MM.1S (cell line): ENCODE measurements around the gene PRKAR1B.

ENCODE experiments used
- DNase-seq: peaks from one replicate; pipeline ENCODE4 v3.0.0-alpha.2; 2015
- H2AFZ ChIP-seq: fragments of 300-600 bp; sonication (generic); 2 replicates; pipeline ENCODE4 v1.6.0; 2016; ENCODE audit warnings: antibody characterized with exemption, low read length
- H3F3A ChIP-seq: fragments of 300-600 bp; sonication (generic); 2 replicates; pipeline ENCODE4 v1.6.1; 2016; ENCODE audit warnings: mild to moderate bottlenecking, antibody characterized with exemption, low read length, moderate library complexity, mixed read lengths; ENCODE audit not compliant: insufficient read depth
- H3K27ac ChIP-seq: fragments of 300-600 bp; sonication (generic); 2 replicates; pipeline ENCODE4 v1.5.1; 2016; ENCODE audit warnings: mild to moderate bottlenecking, low read length
- H3K27me3 ChIP-seq: fragments of 300-600 bp; sonication (generic); replicated peaks from 2 replicates; pipeline ENCODE4 v1.6.0; 2016; ENCODE audit warnings: low read length; ENCODE audit not compliant: insufficient read depth
- H3K36me3 ChIP-seq: fragments of 300-600 bp; sonication (generic); replicated peaks from 2 replicates; pipeline ENCODE4 v1.6.1; 2016; ENCODE audit warnings: mild to moderate bottlenecking, low read length, mixed read lengths; ENCODE audit not compliant: insufficient read depth
- H3K4me1 ChIP-seq: fragments of 300-600 bp; sonication (generic); 2 replicates; pipeline ENCODE4 v1.6.1; 2016; ENCODE audit warnings: low read length, mixed read lengths
- H3K4me2 ChIP-seq: fragments of 300-600 bp; sonication (generic); 2 replicates; pipeline ENCODE4 v1.6.0; 2016; ENCODE audit warnings: low read depth, low read length
- H3K4me3 ChIP-seq: fragments of 300-600 bp; sonication (generic); 2 replicates; pipeline ENCODE4 v1.5.1; 2016; ENCODE audit warnings: low read length, mixed read lengths
- H3K79me2 ChIP-seq: fragments of 300-600 bp; sonication (generic); 2 replicates; pipeline ENCODE4 v1.6.1; 2016; ENCODE audit warnings: mixed run types, low read length, mixed read lengths
- H3K9ac ChIP-seq: fragments of 300-600 bp; sonication (generic); 2 replicates; pipeline ENCODE4 v1.6.1; 2016; ENCODE audit warnings: low read length, mixed read lengths
- H3K9me2 ChIP-seq: fragments of 300-600 bp; sonication (generic); replicated peaks from 2 replicates; pipeline ENCODE4 v1.6.1; 2016; ENCODE audit warnings: mild to moderate bottlenecking, low read length, mixed read lengths; ENCODE audit not compliant: insufficient read depth
- H3K9me3 ChIP-seq: fragments of 300-600 bp; sonication (generic); replicated peaks from 2 replicates; pipeline ENCODE4 v1.6.1; 2016; ENCODE audit warnings: mild to moderate bottlenecking, low read length, mixed read lengths; ENCODE audit not compliant: insufficient read depth
- H4K20me1 ChIP-seq: fragments of 300-600 bp; sonication (generic); 2 replicates; pipeline ENCODE4 v1.6.1; 2016; ENCODE audit warnings: mild to moderate bottlenecking, low read length, moderate library complexity, mixed read lengths; ENCODE audit not compliant: insufficient read depth
- CTCF ChIP-seq: fragments of 300-600 bp; sonication (generic); IDR thresholded peaks from 2 replicates; pipeline ENCODE4 v1.5.1; 2016; ENCODE audit warnings: antibody characterized with exemption, low read length, mixed read lengths
- EZH2 ChIP-seq: fragments of 300-600 bp; sonication (generic); optimal IDR thresholded peaks from 2 replicates; pipeline ENCODE3; 2017; ENCODE audit warnings: low read depth, mild to moderate bottlenecking, antibody characterized with exemption, low read length, mixed read lengths
- EZH2phosphoT487 ChIP-seq: fragments of 300-600 bp; sonication (generic); IDR thresholded peaks from 2 replicates; pipeline ENCODE4 v1.6.1; 2018; ENCODE audit warnings: antibody characterized with exemption, low read length

Gene PRKAR1B

GRCh38 chr7:596071-596818, 130.8 kb downstream of the PRKAR1B start:
- Histone ChIP-seq H3K27me3 (no peaks in the 10 kb centered on the region), H3F3A (no peaks in the 10 kb centered on the region), H3K9ac (no peak overlapping the region), H3K4me1 (no peaks in the 10 kb centered on the region), H3K27ac (no peak overlapping the region), H4K20me1 (no peaks in the 10 kb centered on the region), H3K9me3 (no peaks in the 10 kb centered on the region), H3K4me3 (no peak overlapping the region), H2AFZ (no peak overlapping the region), H3K9me2 (no peaks in the 10 kb centered on the region), H3K79me2 (no peaks in the 10 kb centered on the region), H3K36me3 (no peaks in the 10 kb centered on the region), H3K4me2 (no peak overlapping the region)
- TF ChIP-seq EZH2 (no peak), CTCF (no peak), EZH2phosphoT487 (no peak)
- no peak for DNase-seq

GRCh38 chr7:595621-596010, 131.5 kb downstream of the PRKAR1B start:
- Histone ChIP-seq H3K4me2 (no peak overlapping the region), H3K9me2 (no peaks in the 10 kb centered on the region), H3K79me2 (no peaks in the 10 kb centered on the region), H3K4me3 (no peak overlapping the region), H3K27me3 (no peaks in the 10 kb centered on the region), H3F3A (no peaks in the 10 kb centered on the region), H4K20me1 (no peaks in the 10 kb centered on the region), H3K4me1 (no peaks in the 10 kb centered on the region), H3K36me3 (no peaks in the 10 kb centered on the region), H3K9me3 (no peaks in the 10 kb centered on the region), H2AFZ (no peak overlapping the region), H3K9ac (no peak overlapping the region), H3K27ac (no peak overlapping the region)
- TF ChIP-seq EZH2 (no peak), CTCF (no peak), EZH2phosphoT487 (no peak)
- DNase-seq: no peak

GRCh38 chr7:594920-595620, 132.0 kb downstream of the PRKAR1B start:
- Histone ChIP-seq H3F3A (no peaks in the 10 kb centered on the region), H3K27ac (no peak overlapping the region), H3K9ac (no peak overlapping the region), H3K27me3 (no peaks in the 10 kb centered on the region), H3K4me1 (no peaks in the 10 kb centered on the region), H3K9me2 (no peaks in the 10 kb centered on the region), H3K79me2 (no peaks in the 10 kb centered on the region), H3K9me3 (no peaks in the 10 kb centered on the region), H3K4me2 (no peak overlapping the region), H2AFZ (no peak overlapping the region), H3K36me3 (no peaks in the 10 kb centered on the region), H3K4me3 (no peak overlapping the region), H4K20me1 (no peaks in the 10 kb centered on the region)
- TF ChIP-seq EZH2phosphoT487 (no peak), CTCF (no peak), EZH2 (no peak)
- no peak for DNase-seq
